Nephron progenitor cell (in vitro differentiated cells): ENCODE data around the gene COQ9.

Experiments used
- DNase-seq: peaks from one replicate; pipeline ENCODE4 v3.0.0; 2021
- H3K27ac Mint-ChIP-seq: 2 replicates; pipeline ENCODE4 v1.8.0; 2021; ENCODE audit warnings: mild to moderate bottlenecking, moderate library complexity, mixed read lengths
- H3K27me3 Mint-ChIP-seq: 2 replicates; pipeline ENCODE4 v1.8.0; 2021; ENCODE audit warnings: mild to moderate bottlenecking, low read depth, mixed read lengths; ENCODE audit not compliant: poor library complexity
- H3K36me3 Mint-ChIP-seq: 2 replicates; pipeline ENCODE4 v1.8.0; 2021; ENCODE audit warnings: low read depth, mixed read lengths
- H3K4me1 Mint-ChIP-seq: 2 replicates; pipeline ENCODE4 v1.8.0; 2021; ENCODE audit warnings: mixed read lengths
- H3K4me3 Mint-ChIP-seq: 2 replicates; pipeline ENCODE4 v1.8.0; 2021; ENCODE audit warnings: mild to moderate bottlenecking, moderate library complexity, mixed read lengths
- H3K9me3 Mint-ChIP-seq: 2 replicates; pipeline ENCODE4 v1.8.0; 2021; ENCODE audit warnings: mild to moderate bottlenecking, moderate library complexity, mixed read lengths
- CTCF ChIP-seq: fragments of 200-600 bp; sonication (generic); IDR thresholded peaks from 2 replicates; pipeline ENCODE4 v1.5.0; 2021; ENCODE audit warnings: antibody characterized with exemption

Gene COQ9

DNA sequence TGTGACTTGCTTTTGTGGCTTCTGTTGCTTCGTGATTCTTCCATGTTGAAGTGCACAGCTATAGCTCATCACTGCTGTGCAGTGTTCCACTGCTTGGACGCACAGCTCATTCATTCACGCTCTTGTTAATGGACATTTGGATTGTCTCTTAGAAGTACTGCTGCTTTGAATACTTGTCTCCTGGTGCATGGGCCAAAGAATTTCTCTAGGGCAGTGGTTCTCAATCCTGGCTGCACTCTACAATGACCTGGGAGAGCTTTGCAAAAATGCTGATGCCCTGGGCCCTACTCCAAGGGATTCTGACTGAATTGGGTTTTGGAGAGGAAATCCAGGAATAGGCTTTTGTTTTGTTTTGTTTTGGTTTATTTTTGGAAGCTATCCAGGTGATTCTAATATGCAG is 22.7 kb upstream of the COQ9 start:
- H3K4me1 Mint-ChIP-seq, result peaks cover 11% of the 10 kb centered on the region
- no peak overlapping the region for H3K27ac Mint-ChIP-seq
- H3K27me3 Mint-ChIP-seq, result peaks cover 4% of the 10 kb centered on the region
- peaks cover 24% of the 10 kb centered on the region for H3K36me3 Mint-ChIP-seq
- no peak for TF ChIP-seq CTCF
- no peak for DNase-seq
- H3K4me3 Mint-ChIP-seq, result no peak overlapping the region
- H3K9me3 Mint-ChIP-seq, result no peaks in the 10 kb centered on the region

GRCh38 chr16:57426356-57426755 is 20.9 kb upstream of the COQ9 start:
- peaks cover 7% of the 10 kb centered on the region for H3K4me1 Mint-ChIP-seq

GRCh38 chr16:57427307-57427706 is 20.0 kb upstream of the COQ9 start:
- Mint-ChIP-seq H3K4me3 (no peak overlapping the region), H3K27me3 (no peaks in the 10 kb centered on the region), H3K9me3 (no peaks in the 10 kb centered on the region), H3K27ac (peak overlapping the region; percentile 68), H3K36me3 (peaks cover 48% of the 10 kb centered on the region), H3K4me1 (peaks cover 4% of the 10 kb centered on the region)
- no peak for DNase-seq
- TF ChIP-seq CTCF, result no peak

More at GRCh38 chr16:57426356-57426755, 20.9 kb upstream of the COQ9 start:
- Mint-ChIP-seq H3K9me3 (no peaks in the 10 kb centered on the region), H3K4me3 (no peak overlapping the region), H3K36me3 (peaks cover 41% of the 10 kb centered on the region), H3K27ac (no peak overlapping the region), H3K27me3 (no peaks in the 10 kb centered on the region)
- no peak for DNase-seq
- no peak for TF ChIP-seq CTCF

DNA sequence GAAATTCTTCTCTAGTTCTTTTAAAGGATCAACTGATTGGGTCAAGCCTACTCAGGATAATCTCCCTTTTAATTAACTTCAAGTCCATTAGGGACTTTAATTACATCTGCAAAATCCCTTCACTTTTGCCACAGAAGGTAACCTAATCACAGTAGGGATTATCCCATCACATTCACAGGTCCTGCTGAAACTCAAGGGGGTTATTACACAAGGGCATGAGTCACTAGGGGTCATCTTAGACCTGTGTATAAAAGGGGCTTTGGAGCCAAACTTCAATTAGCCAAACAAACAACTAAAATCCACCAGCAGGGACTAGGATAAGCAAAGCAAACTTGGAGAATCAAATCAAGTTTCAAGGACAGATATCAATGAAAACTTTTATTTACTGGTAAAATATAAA is 19.5 kb upstream of the COQ9 start:
- no peak for DNase-seq
- Mint-ChIP-seq H3K4me1 (no peaks in the 10 kb centered on the region), H3K9me3 (no peaks in the 10 kb centered on the region), H3K27me3 (no peaks in the 10 kb centered on the region), H3K4me3 (no peak overlapping the region), H3K36me3 (peaks cover 53% of the 10 kb centered on the region), H3K27ac (no peak overlapping the region)
- TF ChIP-seq CTCF, result no peak

DNA sequence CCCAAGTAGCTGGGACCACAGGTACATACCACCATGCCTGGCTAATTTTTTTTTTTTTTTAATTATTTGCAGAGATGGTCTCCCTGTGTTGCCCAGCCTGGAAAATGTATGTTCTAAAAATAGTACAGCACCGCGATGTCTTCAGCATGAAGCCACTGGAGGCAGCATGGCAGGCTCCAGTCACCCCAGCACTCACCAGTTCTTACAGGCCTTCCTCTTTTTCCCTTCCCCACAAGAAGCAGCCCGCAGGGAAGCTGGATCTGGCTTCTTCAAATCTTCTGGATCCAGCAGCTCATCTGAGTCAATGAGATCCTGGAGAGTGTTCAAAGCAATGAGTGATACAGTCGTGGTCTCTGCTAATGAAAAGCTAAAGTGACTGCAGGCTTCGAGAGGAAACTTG is 16.3 kb upstream of the COQ9 start:
- Mint-ChIP-seq H3K4me3 (no peak overlapping the region), H3K27ac (no peak overlapping the region)

More for the DNA sequence above, 16.3 kb upstream of the COQ9 start:
- Mint-ChIP-seq H3K36me3 (peaks cover 78% of the 10 kb centered on the region), H3K4me1 (no peaks in the 10 kb centered on the region), H3K9me3 (no peaks in the 10 kb centered on the region), H3K27me3 (no peaks in the 10 kb centered on the region)
- TF ChIP-seq CTCF, result no peak
- DNase-seq, result no peak
